H1 (cell line): ENCODE data around the gene VWA2. TPM values are rescaled to one million over a fixed set of nuclear protein-coding genes. Genes with fewer than 3 reads are reported as not detected.

ENCODE experiments used
- CBX8 ChIP-seq: fragments of 300-800, 300-1000 bp; sonication (generic); IDR thresholded peaks from 2 replicates; pipeline ENCODE4 v1.7.1; 2016; ENCODE audit warnings: low read depth, low read length, borderline replicate concordance
- CTBP2 ChIP-seq: IDR thresholded peaks from 2 replicates; pipeline ENCODE4 v1.7.0; 2011; ENCODE audit warnings: borderline replicate concordance, mild to moderate bottlenecking, moderate library complexity, mixed read lengths, low read length; ENCODE audit not compliant: insufficient read depth, insufficient read length
- FOSL1 ChIP-seq: IDR thresholded peaks from 2 replicates; pipeline ENCODE4 v1.6.1; 2011; ENCODE audit warnings: mild to moderate bottlenecking, low read depth, low read length, moderate library complexity; ENCODE audit not compliant: insufficient read depth
- KDM4A ChIP-seq: IDR thresholded peaks from one replicate; pipeline ENCODE4 v1.7.1; 2012; ENCODE audit warnings: low read depth, mild to moderate bottlenecking, moderate library complexity, low read length, inconsistent platforms; ENCODE audit not compliant: severe bottlenecking
- POLR2A ChIP-seq, 2 experiments: IDR thresholded peaks; 1 replicate in 1 of 2; 2 replicates in 1 of 2; pipeline ENCODE4 v1.6.1; 2011; ENCODE audit warnings: low read depth in 2 of 2, low read length in 2 of 2, mild to moderate bottlenecking in 2 of 2; ENCODE audit errors: control extremely low read depth in 1 of 2
- TAF7 ChIP-seq: optimal IDR thresholded peaks from 2 replicates; pipeline ENCODE3; 2011; ENCODE audit warnings: low read depth, mild to moderate bottlenecking, inconsistent platforms, low read length, moderate library complexity, borderline replicate concordance
- polyA plus RNA-seq, 7 experiments: library from polyadenylated mRNA; depleted of rRNA in 3 of 7; stranded (reverse) in 5 of 7; unstranded in 2 of 7; fragments of >200 nt in 5 of 7; fragments of 200-250 nt in 2 of 7; gene quantifications; 1 replicate in 5 of 7; 2 replicates in 1 of 7; 4 replicates in 1 of 7; pipeline versions ENCODE4 v1.2.1 to v1.2.3, GENCODE V29; 2011 to 2013; ENCODE audit warnings: missing spikeins in 2 of 7, mixed read lengths in 2 of 7
- total RNA-seq: library from RNA; stranded (reverse); fragmentation: NEBNext Ultra II Directional; extraction: Animal tissue kit (Norgen Biotek cat#: 25700); gene quantifications from 2 replicates; pipeline ENCODE4 v1.2.1, GENCODE V29; 2021

VWA2 gene
- total and polyA plus RNA-seq, 2 of the 8 experiments (the other 6 are each of a cell fraction or from before 2014, with no cell fraction given) = 2.8 to 2.9 TPM

- TF ChIP-seq TAF7 (no peak), FOSL1 (no peak), POLR2A (IDR thresholded peaks at IDR 0.05; ENCODE audit: control extremely low read depth in 1 of 2, low read depth in 2 of 2, low read length in 2 of 2) (no peak), CTBP2 (no peak), KDM4A (no peak), CBX8 (no peak)
These were observed 916 bp downstream of the VWA2 start (continued) for GRCh38 chr10:114239994-114240345.
